Esophagus squamous epithelium (tissue), 5 donors: ENCODE data around the gene OR1S2. TPM values are rescaled to one million over a fixed set of nuclear protein-coding genes. Genes with fewer than 3 reads are reported as not detected.

Source experiments
- DNase-seq: peaks from one replicate; lab custom pipeline; 2025; lab: John Stamatoyannopoulos, UW
- H3K27ac ChIP-seq, 4 donors: fragments of 200-600 bp; sonication (generic); one replicate each; pipeline ENCODE4 v1.5.1; 2016 to 2019; ENCODE audit warnings: mild to moderate bottlenecking in 1 of 4
- H3K27me3 ChIP-seq, 4 donors: fragments of 200-600 bp; sonication (generic); 1 replicate in 3 of 4; 2 replicates in 1 of 4; pipeline versions ENCODE4 v1.5.1 to v1.6.0; 2017 to 2021; ENCODE audit warnings: antibody characterized with exemption in 1 of 4
- H3K36me3 ChIP-seq, 3 donors: fragments of 200-600 bp; sonication (generic); one replicate each; pipeline ENCODE4 v1.5.1; 2016 to 2019
- H3K4me1 ChIP-seq, 3 donors: fragments of 200-600 bp; sonication (generic); one replicate each; pipeline ENCODE4 v1.5.1; 2017 to 2019
- H3K4me3 ChIP-seq, 4 donors: fragments of 200-600 bp; sonication (generic); 1 replicate in 3 of 4; 2 replicates in 1 of 4; pipeline ENCODE4 v1.5.1; 2016 to 2019; ENCODE audit warnings: mild to moderate bottlenecking in 2 of 4, moderate library complexity in 1 of 4
- H3K9me3 ChIP-seq, 3 donors: fragments of 200-600 bp; sonication (generic); one replicate each; pipeline ENCODE4 v1.5.1; 2016 to 2019
- POLR2A ChIP-seq, 4 donors: fragments of 450-650 bp; IDR thresholded peaks; one replicate each; pipeline ENCODE4 v1.6.1; 2017; ENCODE audit warnings: antibody characterized with exemption in 4 of 4, mild to moderate bottlenecking in 4 of 4, moderate library complexity in 3 of 4
- WGBS, 2 donors: methylation state at CpG; one replicate each; pipeline ENCODE4 v1.1.5; 2018; 5-methylcytosine and 5-hydroxymethylcytosine counted together
- intact Hi-C: fragments of 100-400 bp; cut with DNase I; formaldehyde crosslinking; loops from one replicate; pipeline ENCODE4 v1.15.0; 2022
- total RNA-seq, 4 donors: library from RNA; depleted of rRNA; stranded (reverse); fragments of >200 nt; gene quantifications; one replicate each; pipeline ENCODE4 v1.1.0, GENCODE V29; 2016
- TF ChIP-seq, protein P1 (sequence below), 6 experiments: fragments of 450-650 bp in 4 of 6; fragments of 200-600 bp in 2 of 6; sonication (generic) in 2 of 6; IDR thresholded peaks; one replicate each; pipeline ENCODE4 v1.5.1; 2016 to 2019; ENCODE audit warnings: antibody characterized with exemption in 6 of 6, mild to moderate bottlenecking in 4 of 6, moderate library complexity in 4 of 6
- donor health status: DM: yes; HTN: yes; CAD: no.

Gene OR1S2
- total RNA-seq, 4 donors from 2014 or later: not detected

DNA sequence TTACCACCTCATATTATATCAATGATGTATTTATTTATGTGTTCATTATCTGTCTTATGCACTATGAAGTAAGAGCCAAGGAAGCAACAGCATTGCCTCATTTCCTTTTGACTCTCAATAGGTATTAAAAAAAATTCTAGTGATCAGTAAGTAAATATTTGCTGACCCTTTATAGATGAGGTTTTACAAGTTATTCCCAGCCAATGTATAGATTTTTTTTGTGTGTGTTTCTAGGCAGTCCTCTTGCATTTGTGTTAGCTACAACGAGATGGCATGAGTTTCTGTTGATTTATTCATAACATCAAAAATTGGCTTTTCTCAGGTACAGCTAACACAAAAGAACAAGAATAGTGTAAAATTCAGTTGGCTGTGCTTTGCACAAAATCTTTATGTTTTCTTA is 4.7 kb downstream of the OR1S2 start:
- Histone ChIP-seq H3K27ac (no peak overlapping the region), H3K4me3 (no peak overlapping the region), H3K36me3 (no peaks in the 10 kb centered on the region), H3K27me3 (no peaks in the 10 kb centered on the region), H3K9me3 (no peaks in the 10 kb centered on the region), H3K4me1 (no peaks in the 10 kb centered on the region)
- TF ChIP-seq POLR2A (IDR thresholded peaks at IDR 0.05): no peak
- TF ChIP-seq, protein P1, sequence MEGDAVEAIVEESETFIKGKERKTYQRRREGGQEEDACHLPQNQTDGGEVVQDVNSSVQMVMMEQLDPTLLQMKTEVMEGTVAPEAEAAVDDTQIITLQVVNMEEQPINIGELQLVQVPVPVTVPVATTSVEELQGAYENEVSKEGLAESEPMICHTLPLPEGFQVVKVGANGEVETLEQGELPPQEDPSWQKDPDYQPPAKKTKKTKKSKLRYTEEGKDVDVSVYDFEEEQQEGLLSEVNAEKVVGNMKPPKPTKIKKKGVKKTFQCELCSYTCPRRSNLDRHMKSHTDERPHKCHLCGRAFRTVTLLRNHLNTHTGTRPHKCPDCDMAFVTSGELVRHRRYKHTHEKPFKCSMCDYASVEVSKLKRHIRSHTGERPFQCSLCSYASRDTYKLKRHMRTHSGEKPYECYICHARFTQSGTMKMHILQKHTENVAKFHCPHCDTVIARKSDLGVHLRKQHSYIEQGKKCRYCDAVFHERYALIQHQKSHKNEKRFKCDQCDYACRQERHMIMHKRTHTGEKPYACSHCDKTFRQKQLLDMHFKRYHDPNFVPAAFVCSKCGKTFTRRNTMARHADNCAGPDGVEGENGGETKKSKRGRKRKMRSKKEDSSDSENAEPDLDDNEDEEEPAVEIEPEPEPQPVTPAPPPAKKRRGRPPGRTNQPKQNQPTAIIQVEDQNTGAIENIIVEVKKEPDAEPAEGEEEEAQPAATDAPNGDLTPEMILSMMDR (IDR thresholded peaks at IDR 0.05): no peak
- 32 to 55% methylated on average over 1 of the region's 1 CpG for WGBS, 2 donors
- DNase-seq: no peak
- intact Hi-C loops: no loop called here

DNA sequence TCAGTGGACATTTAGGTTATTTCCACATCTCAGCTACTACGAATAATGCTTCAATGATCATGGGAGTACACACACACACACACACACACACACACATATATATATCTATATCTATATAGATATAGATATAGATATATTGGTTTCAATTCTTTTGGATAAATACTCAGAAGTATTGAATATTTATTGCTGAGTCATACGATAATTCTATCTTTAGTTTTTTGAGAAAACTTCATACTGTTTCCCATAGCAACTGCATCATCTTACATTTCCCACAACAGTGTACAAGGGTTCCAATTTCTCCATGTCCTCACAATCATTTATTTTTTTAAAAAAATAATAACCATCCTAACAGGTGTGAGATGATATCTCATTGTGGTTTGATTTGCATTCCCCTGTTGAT is 8.0 kb downstream of the OR1S2 start:
- Histone ChIP-seq H3K9me3 (no peaks in the 10 kb centered on the region), H3K27me3 (no peaks in the 10 kb centered on the region), H3K27ac (no peak overlapping the region), H3K4me3 (no peak overlapping the region), H3K36me3 (no peaks in the 10 kb centered on the region), H3K4me1 (no peaks in the 10 kb centered on the region)
- TF ChIP-seq, protein P1 (IDR thresholded peaks at IDR 0.05): no peak
- TF ChIP-seq POLR2A (IDR thresholded peaks at IDR 0.05): no peak
- DNase-seq: no peak
- intact Hi-C loops: no loop called here
- 81 to 100% methylated on average over 2 of the region's 2 CpGs for WGBS, 2 donors

DNA sequence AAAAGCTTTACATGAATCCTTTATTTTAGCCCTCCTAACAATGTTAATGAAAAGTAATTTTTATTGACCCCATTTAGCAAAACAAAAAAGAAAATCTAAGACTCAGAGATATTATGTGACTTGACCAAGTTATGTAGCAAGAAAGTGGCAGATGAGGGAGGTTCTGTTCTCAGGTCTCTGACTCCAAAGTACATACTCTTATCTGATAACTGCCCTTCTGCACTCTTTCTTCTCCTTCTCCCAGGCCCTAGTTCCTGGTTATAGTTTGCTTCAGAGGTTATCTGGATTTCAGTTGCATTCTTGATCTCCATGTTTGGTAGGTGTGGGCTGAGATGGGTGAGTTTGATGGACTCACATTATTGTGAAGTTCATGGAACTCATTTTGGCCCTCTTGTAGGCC is 10.6 kb downstream of the OR1S2 start:
- Histone ChIP-seq H3K27ac (no peak overlapping the region), H3K4me1 (no peaks in the 10 kb centered on the region), H3K9me3 (no peaks in the 10 kb centered on the region), H3K36me3 (no peaks in the 10 kb centered on the region), H3K4me3 (no peak overlapping the region), H3K27me3 (no peaks in the 10 kb centered on the region)
- TF ChIP-seq POLR2A (IDR thresholded peaks at IDR 0.05): no peak
- TF ChIP-seq, protein P1 (IDR thresholded peaks at IDR 0.05): no peak
- intact Hi-C loops: no loop called here
- no peak for DNase-seq

DNA sequence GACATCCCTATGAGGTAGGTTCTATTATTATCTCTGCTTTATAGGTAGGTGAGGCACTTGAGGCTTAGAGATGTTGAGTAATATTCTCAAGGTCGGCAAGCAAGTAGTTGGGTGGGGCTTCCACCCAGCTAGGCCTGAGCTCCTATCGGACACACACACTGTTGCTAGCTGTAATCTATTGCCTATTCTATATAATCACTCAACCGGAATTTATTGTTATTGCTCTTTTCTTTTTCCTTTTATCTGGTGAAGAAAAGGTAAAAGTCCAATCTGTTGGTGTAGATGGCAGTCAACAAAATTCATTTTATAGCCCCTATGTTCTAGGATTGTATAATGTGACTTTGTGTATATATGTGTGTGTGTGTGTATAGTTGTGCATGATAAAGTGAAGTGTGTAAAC is 11.7 kb downstream of the OR1S2 start:
- Histone ChIP-seq H3K4me3 (no peak overlapping the region), H3K27ac (no peak overlapping the region), H3K27me3 (no peaks in the 10 kb centered on the region), H3K9me3 (no peaks in the 10 kb centered on the region), H3K36me3 (no peaks in the 10 kb centered on the region), H3K4me1 (no peaks in the 10 kb centered on the region)
- no peak for TF ChIP-seq POLR2A (IDR thresholded peaks at IDR 0.05)
- TF ChIP-seq, protein P1 (IDR thresholded peaks at IDR 0.05): no peak
- DNase-seq: no peak
- intact Hi-C loops: no loop called here
- WGBS, 2 donors: 55 to 77% methylated on average over 3 of the region's 3 CpGs

GRCh38 chr11:58188770-58189169 is 15.2 kb downstream of the OR1S2 start, which contains the start of gene OR9Q2:
TSS of gene OR9Q2 (plus strand) at chr11:58189070. CDS start at chr11:58190491, 1,421 bp downstream.
- no peak for DNase-seq
- no peaks in the 10 kb centered on the region for H3K4me1 ChIP-seq
- no peaks in the 10 kb centered on the region for H3K36me3 ChIP-seq
- intact Hi-C loops: no loop called here
- H3K27me3 ChIP-seq: no peaks in the 10 kb centered on the region
- H3K9me3 ChIP-seq: no peaks in the 10 kb centered on the region
- TF ChIP-seq, protein P1 (IDR thresholded peaks at IDR 0.05): no peak
- TF ChIP-seq POLR2A (IDR thresholded peaks at IDR 0.05): no peak
- H3K27ac ChIP-seq: no peak within 1 kb of the TSS
- 80 to 85% methylated on average over 2 of the region's 2 CpGs for WGBS, 2 donors
- no peak within 1 kb of the TSS for H3K4me3 ChIP-seq
